H7 (cell line): ENCODE results near the gene KIRREL3. TPM values are rescaled to one million over a fixed set of nuclear protein-coding genes. Genes with fewer than 3 reads are reported as not detected.

Source experiments
- DNase-seq: peaks from one replicate; pipeline ENCODE4 v3.0.0; 2012
- H3K27me3 ChIP-seq: 2 replicates; pipeline ENCODE4 v1.6.0; 2011; ENCODE audit warnings: mild to moderate bottlenecking, low read length; ENCODE audit not compliant: control insufficient read depth, insufficient read depth
- H3K36me3 ChIP-seq: replicated peaks from 2 replicates; pipeline ENCODE4 v1.5.1; 2011; ENCODE audit warnings: low read length; ENCODE audit not compliant: control insufficient read depth, insufficient read depth
- H3K4me3 ChIP-seq: 2 replicates; pipeline ENCODE4 v1.5.1; 2011; ENCODE audit warnings: low read depth, mild to moderate bottlenecking, control low read depth, low read length, moderate library complexity; ENCODE audit not compliant: insufficient read depth
- total RNA-seq: library from RNA; depleted of rRNA; stranded (reverse); fragments of >200 nt; shearing (Covaris generic); gene quantifications from 2 replicates; pipeline ENCODE4 v1.2.3, GENCODE V29; 2014

Gene KIRREL3
- total RNA-seq, 1 experiment from 2014 or later, result 0.10 TPM

- Histone ChIP-seq H3K27me3 (no peaks in the 10 kb centered on the region), H3K36me3 (no peaks in the 10 kb centered on the region; the same call in 1 of the 2 replicates), H3K4me3 (no peak overlapping the region)
- DNase-seq, result no peak
These were observed 585.4 kb downstream of the KIRREL3 start for GRCh38 chr11:126415128-126415527.

GRCh38 chr11:126414615-126415014 lies 586.0 kb downstream of the KIRREL3 start:
- Histone ChIP-seq H3K4me3 (no peak overlapping the region), H3K36me3 (no peaks in the 10 kb centered on the region; the same call in 1 of the 2 replicates), H3K27me3 (no peaks in the 10 kb centered on the region)
- no peak for DNase-seq

GRCh38 chr11:126413843-126414405 lies 586.6 kb downstream of the KIRREL3 start:
- DNase-seq, result no peak
- Histone ChIP-seq H3K4me3 (no peak overlapping the region), H3K27me3 (no peaks in the 10 kb centered on the region), H3K36me3 (no peaks in the 10 kb centered on the region; the same call in 1 of the 2 replicates)

GRCh38 chr11:126413426-126413825 lies 587.1 kb downstream of the KIRREL3 start:
- no peaks in the 10 kb centered on the region; the same call in 1 of the 2 replicates for H3K36me3 ChIP-seq
- H3K4me3 ChIP-seq, result no peak overlapping the region
- DNase-seq, result no peak
- H3K27me3 ChIP-seq, result no peaks in the 10 kb centered on the region

GRCh38 chr11:126411971-126412381 lies 588.6 kb downstream of the KIRREL3 start:
- no peak overlapping the region for H3K4me3 ChIP-seq
- no peaks in the 10 kb centered on the region for H3K27me3 ChIP-seq
- H3K36me3 ChIP-seq, result no peaks in the 10 kb centered on the region; the same call in 1 of the 2 replicates
- peak; percentile 60 for DNase-seq

- no peak for DNase-seq
- Histone ChIP-seq H3K27me3 (no peaks in the 10 kb centered on the region), H3K36me3 (no peaks in the 10 kb centered on the region; the same call in 1 of the 2 replicates)
These were observed 589.9 kb downstream of the KIRREL3 start for GRCh38 chr11:126410649-126411048.

GRCh38 chr11:126409620-126409985 lies 591.0 kb downstream of the KIRREL3 start:
- Histone ChIP-seq H3K36me3 (no peaks in the 10 kb centered on the region; the same call in 1 of the 2 replicates), H3K27me3 (no peaks in the 10 kb centered on the region), H3K4me3 (no peak overlapping the region)
- no peak for DNase-seq

More at GRCh38 chr11:126410649-126411048, 589.9 kb downstream of the KIRREL3 start:
- no peak overlapping the region for H3K4me3 ChIP-seq

- Histone ChIP-seq H3K36me3 (no peaks in the 10 kb centered on the region; the same call in 1 of the 2 replicates), H3K4me3 (no peak overlapping the region), H3K27me3 (no peaks in the 10 kb centered on the region)
- peak; percentile 23 for DNase-seq
These were observed 591.5 kb downstream of the KIRREL3 start for GRCh38 chr11:126408901-126409619.

- DNase-seq, result peak; percentile 11
- Histone ChIP-seq H3K36me3 (no peaks in the 10 kb centered on the region; the same call in 1 of the 2 replicates), H3K27me3 (no peaks in the 10 kb centered on the region), H3K4me3 (no peak overlapping the region)
These were observed 592.1 kb downstream of the KIRREL3 start for GRCh38 chr11:126408496-126408895.

- DNase-seq, result peak; percentile 27
- no peak overlapping the region for H3K4me3 ChIP-seq
- no peaks in the 10 kb centered on the region for H3K27me3 ChIP-seq
- no peaks in the 10 kb centered on the region; the same call in 1 of the 2 replicates for H3K36me3 ChIP-seq
These were observed 592.8 kb downstream of the KIRREL3 start for GRCh38 chr11:126407682-126408288.

- DNase-seq, result no peak
- no peak overlapping the region for H3K4me3 ChIP-seq
- no peaks in the 10 kb centered on the region; the same call in 1 of the 2 replicates for H3K36me3 ChIP-seq
- no peaks in the 10 kb centered on the region for H3K27me3 ChIP-seq
These were observed 593.5 kb downstream of the KIRREL3 start for GRCh38 chr11:126407101-126407521.

- Histone ChIP-seq H3K36me3 (no peaks in the 10 kb centered on the region; the same call in 1 of the 2 replicates), H3K4me3 (no peak overlapping the region), H3K27me3 (no peaks in the 10 kb centered on the region)
- no peak for DNase-seq
These were observed 594.2 kb downstream of the KIRREL3 start for GRCh38 chr11:126406368-126406767.

GRCh38 chr11:126405906-126406305 lies 594.7 kb downstream of the KIRREL3 start:
- Histone ChIP-seq H3K36me3 (no peaks in the 10 kb centered on the region; the same call in 1 of the 2 replicates), H3K4me3 (no peak overlapping the region), H3K27me3 (no peaks in the 10 kb centered on the region)
- DNase-seq, result no peak

- Histone ChIP-seq H3K4me3 (no peak overlapping the region), H3K36me3 (no peaks in the 10 kb centered on the region; the same call in 1 of the 2 replicates), H3K27me3 (no peaks in the 10 kb centered on the region)
- peak; percentile 26 for DNase-seq
These were observed 595.2 kb downstream of the KIRREL3 start for GRCh38 chr11:126405374-126405773.

- no peaks in the 10 kb centered on the region for H3K27me3 ChIP-seq
- no peaks in the 10 kb centered on the region; the same call in 1 of the 2 replicates for H3K36me3 ChIP-seq
- peak; percentile 61 for DNase-seq
- H3K4me3 ChIP-seq, result no peak overlapping the region
These were observed 596.2 kb downstream of the KIRREL3 start for GRCh38 chr11:126404367-126404766.
